ENCODE measurements around the gene PJVK. TPM values are rescaled to one million over a fixed set of nuclear protein-coding genes. Genes with fewer than 3 reads are reported as not detected.

Gene PJVK
- total and polyA plus RNA-seq, 2 donors (not counting 3 experiments of a cell fraction or from before 2014, with no cell fraction given): 1.3 to 1.4 TPM

Other genes starting within 250 kb of the PJVK start
- 42.4 and 46.6 TPM in 2 replicates for gene PRKRA, start 203 bp upstream of the PJVK start, total RNA-seq
- gene PRKRA, start 203 bp upstream of the PJVK start, polyA plus RNA-seq: 25.8 and 31.0 TPM in 2 replicates
- gene FKBP7, start 27.2 kb downstream of the PJVK start, total RNA-seq: 18.3 and 20.5 TPM in 2 replicates
- 9.4 and 11.2 TPM in 2 replicates for gene FKBP7, start 27.2 kb downstream of the PJVK start, polyA plus RNA-seq
- gene PLEKHA3, start 29.1 kb downstream of the PJVK start, total RNA-seq: 24.6 and 26.6 TPM in 2 replicates
- gene PLEKHA3, start 29.1 kb downstream of the PJVK start, polyA plus RNA-seq: 2.7 and 4.1 TPM in 2 replicates